Muscle layer of duodenum (tissue), 2 donors: ENCODE data around the gene DAAM1.

Source experiments
- H3K27ac ChIP-seq: one replicate; pipeline ENCODE4 v1.7.0; 2013; ENCODE audit warnings: mild to moderate bottlenecking, low read length
- H3K27me3 ChIP-seq: one replicate; pipeline ENCODE4 v1.7.0; 2013; ENCODE audit warnings: low read depth, mild to moderate bottlenecking, control low read depth, low read length
- H3K36me3 ChIP-seq, 2 donors: one replicate each; pipeline ENCODE4 v1.7.0; 2013; ENCODE audit warnings: low read length in 2 of 2, control low read depth in 1 of 2, mild to moderate bottlenecking in 1 of 2; ENCODE audit not compliant: insufficient read depth in 2 of 2, control insufficient read depth in 1 of 2
- H3K4me1 ChIP-seq, 2 donors: one replicate each; pipeline ENCODE4 v1.7.0; 2013; ENCODE audit warnings: low read length in 2 of 2, mild to moderate bottlenecking in 2 of 2, control low read depth in 1 of 2, moderate library complexity in 1 of 2; ENCODE audit not compliant: insufficient read depth in 2 of 2, control insufficient read depth in 1 of 2
- H3K4me3 ChIP-seq, 2 donors: one replicate each; pipeline ENCODE4 v1.7.0; 2013; ENCODE audit warnings: low read length in 2 of 2, low read depth in 1 of 2, mild to moderate bottlenecking in 1 of 2
- H3K9me3 ChIP-seq, 2 donors: one replicate each; pipeline ENCODE4 v1.7.0; 2013; ENCODE audit warnings: low read length in 2 of 2, control low read depth in 1 of 2, mild to moderate bottlenecking in 1 of 2; ENCODE audit not compliant: control insufficient read depth in 1 of 2
- donor health status: healthy.

DAAM1 gene

GRCh38 chr14:59276235-59276634, 87.8 kb downstream of the DAAM1 start:
- Histone ChIP-seq H3K27me3 (no peaks in the 10 kb centered on the region), H3K27ac (peak overlapping the region; percentile 26), H3K4me3 (no peak overlapping the region), H3K4me1 (peaks cover 10 to 25% of the 10 kb centered on the region in 2 donors), H3K9me3 (no peaks in the 10 kb centered on the region), H3K36me3 (no peaks in the 10 kb centered on the region)

- no peak overlapping the region for H3K4me3 ChIP-seq
- no peaks in the 10 kb centered on the region for H3K9me3 ChIP-seq
- H3K27me3 ChIP-seq, result no peaks in the 10 kb centered on the region
- H3K27ac ChIP-seq, result no peak overlapping the region
- H3K4me1 ChIP-seq, result peaks cover 14 to 30% of the 10 kb centered on the region in 2 donors
- no peaks in the 10 kb centered on the region for H3K36me3 ChIP-seq
These were observed 89.2 kb downstream of the DAAM1 start for GRCh38 chr14:59277659-59278058.

- Histone ChIP-seq H3K36me3 (no peaks in the 10 kb centered on the region), H3K27ac (no peak overlapping the region), H3K9me3 (no peaks in the 10 kb centered on the region), H3K27me3 (no peaks in the 10 kb centered on the region), H3K4me3 (no peak overlapping the region), H3K4me1 (peaks cover 14 to 30% of the 10 kb centered on the region in 2 donors)
These were observed 89.6 kb downstream of the DAAM1 start for GRCh38 chr14:59278111-59278510.

GRCh38 chr14:59280961-59281360, 92.5 kb downstream of the DAAM1 start:
- H3K4me3 ChIP-seq, result no peak overlapping the region
- no peaks in the 10 kb centered on the region for H3K27me3 ChIP-seq
- no peaks in the 10 kb centered on the region for H3K36me3 ChIP-seq
- H3K4me1 ChIP-seq, result peaks cover 4 to 12% of the 10 kb centered on the region in 2 donors
- H3K9me3 ChIP-seq, result no peaks in the 10 kb centered on the region
- H3K27ac ChIP-seq, result no peak overlapping the region

GRCh38 chr14:59281609-59282377, 93.3 kb downstream of the DAAM1 start:
- Histone ChIP-seq H3K4me1 (peaks cover 4 to 12% of the 10 kb centered on the region in 2 donors), H3K27me3 (no peaks in the 10 kb centered on the region), H3K4me3 (no peak overlapping the region), H3K9me3 (no peaks in the 10 kb centered on the region), H3K36me3 (no peaks in the 10 kb centered on the region), H3K27ac (no peak overlapping the region)

GRCh38 chr14:59282378-59282765, 93.9 kb downstream of the DAAM1 start:
- H3K27me3 ChIP-seq, result no peaks in the 10 kb centered on the region
- H3K27ac ChIP-seq, result no peak overlapping the region
- no peak overlapping the region for H3K4me3 ChIP-seq
- H3K36me3 ChIP-seq, result no peaks in the 10 kb centered on the region
- H3K4me1 ChIP-seq, result peaks cover 4 to 12% of the 10 kb centered on the region in 2 donors
- no peaks in the 10 kb centered on the region for H3K9me3 ChIP-seq

- no peak overlapping the region for H3K4me3 ChIP-seq
These were observed 94.9 kb downstream of the DAAM1 start for GRCh38 chr14:59283361-59283760.

GRCh38 chr14:59284059-59284458, 95.6 kb downstream of the DAAM1 start:
- Histone ChIP-seq H3K4me3 (no peak overlapping the region), H3K27ac (no peak overlapping the region), H3K9me3 (no peaks in the 10 kb centered on the region), H3K36me3 (no peaks in the 10 kb centered on the region), H3K27me3 (no peaks in the 10 kb centered on the region), H3K4me1 (peaks cover 4 to 8% of the 10 kb centered on the region in 2 donors)

More at GRCh38 chr14:59283361-59283760, 94.9 kb downstream of the DAAM1 start:
- H3K27ac ChIP-seq, result no peak overlapping the region
- H3K4me1 ChIP-seq, result peaks cover 4 to 12% of the 10 kb centered on the region in 2 donors
- no peaks in the 10 kb centered on the region for H3K27me3 ChIP-seq
- H3K36me3 ChIP-seq, result no peaks in the 10 kb centered on the region
- no peaks in the 10 kb centered on the region for H3K9me3 ChIP-seq

GRCh38 chr14:59292028-59292427, 103.6 kb downstream of the DAAM1 start:
- H3K36me3 ChIP-seq, result peaks cover 13 to 15% of the 10 kb centered on the region in 2 donors
- H3K4me1 ChIP-seq, result peaks cover 0 to 27% of the 10 kb centered on the region in 2 donors
- no peak overlapping the region for H3K27ac ChIP-seq
- H3K9me3 ChIP-seq, result no peaks in the 10 kb centered on the region
- H3K27me3 ChIP-seq, result no peaks in the 10 kb centered on the region
- H3K4me3 ChIP-seq, result no peak overlapping the region

GRCh38 chr14:59292921-59293534, 104.6 kb downstream of the DAAM1 start:
- H3K4me3 ChIP-seq, result no peak overlapping the region
- peaks cover 0 to 31% of the 10 kb centered on the region in 2 donors for H3K4me1 ChIP-seq
- H3K27ac ChIP-seq, result peak overlapping the region; percentile 57
- H3K27me3 ChIP-seq, result no peaks in the 10 kb centered on the region
- peaks cover 13 to 15% of the 10 kb centered on the region in 2 donors for H3K36me3 ChIP-seq
- no peaks in the 10 kb centered on the region for H3K9me3 ChIP-seq

- Histone ChIP-seq H3K27me3 (no peaks in the 10 kb centered on the region), H3K27ac (peak overlapping the region; percentile 57), H3K4me3 (no peak overlapping the region), H3K4me1 (peaks cover 0 to 31% of the 10 kb centered on the region in 2 donors), H3K36me3 (peaks cover 13 to 15% of the 10 kb centered on the region in 2 donors), H3K9me3 (no peaks in the 10 kb centered on the region)
These were observed 105.6 kb downstream of the DAAM1 start for GRCh38 chr14:59293935-59294661.
